GM23338 (cell line): Measurements from ENCODE around the gene CRYBB2. TPM values are rescaled to one million over a fixed set of nuclear protein-coding genes. Genes with fewer than 3 reads are reported as not detected.
"Not testable (repeated sequence)": the region's sequence is repeated elsewhere in the genome, so short reads cannot be mapped to it uniquely, and the experiment has no call there.

Source experiments
- ATAC-seq: fragments of 200-7000 bp; cut with Tn5 transposase; 3 replicates; pipeline ENCODE4 v1.9.1; 2020
- DNase-seq: peaks from one replicate; pipeline ENCODE4 v3.0.0-alpha.2; 2015; ENCODE audit warnings: low spot score
- H2AFZ ChIP-seq: fragments of 200-600 bp; sonication (generic); 2 replicates; pipeline ENCODE4 v1.8.0; 2016; ENCODE audit warnings: antibody characterized with exemption, mild to moderate bottlenecking, moderate library complexity
- H3F3A ChIP-seq: fragments of 200-600 bp; sonication (generic); replicated peaks from 2 replicates; pipeline ENCODE4 v1.8.0; 2017; ENCODE audit warnings: antibody characterized with exemption, mixed run types, low read depth
- H3K27ac ChIP-seq: fragments of 200-600 bp; sonication (generic); 2 replicates; pipeline ENCODE4 v1.6.1; 2016; ENCODE audit warnings: low read depth
- H3K27me3 ChIP-seq: fragments of 200-600 bp; sonication (generic); 2 replicates; pipeline ENCODE4 v1.8.0; 2016; ENCODE audit warnings: mild to moderate bottlenecking, mixed run types, moderate library complexity; ENCODE audit not compliant: insufficient read depth
- H3K36me3 ChIP-seq: fragments of 200-600 bp; sonication (generic); 2 replicates; pipeline ENCODE4 v1.8.0; 2016; ENCODE audit warnings: mild to moderate bottlenecking; ENCODE audit not compliant: insufficient read depth
- H3K4me1 ChIP-seq: fragments of 200-600 bp; sonication (generic); 2 replicates; pipeline ENCODE4 v1.8.0; 2016; ENCODE audit warnings: mild to moderate bottlenecking, moderate library complexity; ENCODE audit not compliant: insufficient read depth
- H3K4me2 ChIP-seq: fragments of 200-600 bp; sonication (generic); 2 replicates; pipeline ENCODE4 v1.7.1; 2017; ENCODE audit warnings: mixed run types
- H3K4me3 ChIP-seq: fragments of 200-600 bp; sonication (generic); 2 replicates; pipeline ENCODE4 v1.6.1; 2016; ENCODE audit warnings: mixed run types
- H3K79me2 ChIP-seq: fragments of 200-600 bp; sonication (generic); replicated peaks from 2 replicates; pipeline ENCODE4 v1.8.0; 2017; ENCODE audit warnings: mild to moderate bottlenecking; ENCODE audit not compliant: insufficient read depth
- H3K9me2 ChIP-seq: fragments of 200-600 bp; sonication (generic); 2 replicates; pipeline ENCODE4 v1.8.0; 2017; ENCODE audit not compliant: insufficient read depth
- H4K20me1 ChIP-seq: fragments of 200-600 bp; sonication (generic); replicated peaks from 2 replicates; pipeline ENCODE4 v1.8.0; 2017; ENCODE audit warnings: mild to moderate bottlenecking; ENCODE audit not compliant: insufficient read depth
- H3K27ac Mint-ChIP-seq: 2 replicates; pipeline ENCODE4 v1.8.0; 2020; ENCODE audit warnings: inconsistent platforms, mild to moderate bottlenecking, moderate library complexity, mixed read lengths
- H3K27me3 Mint-ChIP-seq: 3 replicates; pipeline ENCODE4 v1.8.0; 2022; ENCODE audit warnings: low read depth, mild to moderate bottlenecking, moderate library complexity, mixed read lengths, inconsistent platforms; ENCODE audit not compliant: insufficient read depth, poor library complexity
- H3K36me3 Mint-ChIP-seq: 3 replicates; pipeline ENCODE4 v1.8.0; 2021; ENCODE audit warnings: low read depth, mild to moderate bottlenecking, inconsistent platforms, moderate library complexity, mixed read lengths
- H3K4me1 Mint-ChIP-seq: 3 replicates; pipeline ENCODE4 v1.8.0; 2020; ENCODE audit warnings: mild to moderate bottlenecking, inconsistent platforms, mixed read lengths
- H3K4me3 Mint-ChIP-seq: 3 replicates; pipeline ENCODE4 v1.8.0; 2021; ENCODE audit warnings: moderate library complexity, mild to moderate bottlenecking, inconsistent platforms, mixed read lengths
- H3K9me3 Mint-ChIP-seq: 3 replicates; pipeline ENCODE4 v1.8.0; 2020; ENCODE audit warnings: moderate library complexity, mild to moderate bottlenecking, inconsistent platforms, mixed read lengths
- CREB1 ChIP-seq: fragments of 250-450 bp; sonication (Bioruptor Pico); IDR thresholded peaks from 2 replicates; pipeline ENCODE4 v1.5.0; 2020; ENCODE audit warnings: low read depth, mild to moderate bottlenecking, moderate library complexity
- CTCF ChIP-seq, 2 experiments: fragments of 200-600 bp in 1 of 2; sonication (generic) in 1 of 2; conservative IDR thresholded peaks; 2 replicates each; pipeline versions ENCODE4 v1.5.1 to v1.6.1; 2016 to 2017; ENCODE audit warnings: antibody characterized with exemption in 2 of 2, low read depth in 2 of 2, mild to moderate bottlenecking in 2 of 2, moderate library complexity in 1 of 2
- EZH2 ChIP-seq: fragments of 200-600 bp; sonication (generic); IDR thresholded peaks from one replicate; pipeline ENCODE4 v1.8.0; 2017; ENCODE audit warnings: antibody characterized with exemption, mild to moderate bottlenecking, low read depth; ENCODE audit not compliant: unreplicated experiment
- JUNB ChIP-seq: IDR thresholded peaks from one replicate; pipeline ENCODE4 v1.6.1; 2016; ENCODE audit warnings: antibody characterized with exemption; ENCODE audit not compliant: unreplicated experiment
- NANOG ChIP-seq: IDR thresholded peaks from 2 replicates; pipeline ENCODE4 v1.6.1; 2016; ENCODE audit warnings: antibody characterized with exemption, borderline replicate concordance
- ZNF114 ChIP-seq: fragments of 250-450 bp; sonication (Bioruptor Pico); IDR thresholded peaks from 2 replicates; pipeline ENCODE4 v1.5.0; 2020; ENCODE audit warnings: mild to moderate bottlenecking, moderate library complexity
- ZNF331 ChIP-seq: fragments of 250-450 bp; sonication (Bioruptor Pico); IDR thresholded peaks from 2 replicates; pipeline ENCODE4 v1.5.0; 2020; ENCODE audit warnings: low read depth, mild to moderate bottlenecking, moderate library complexity
- ZNF462 ChIP-seq: fragments of 250-450 bp; sonication (Bioruptor Pico); IDR thresholded peaks from 2 replicates; pipeline ENCODE4 v1.5.0; 2020; ENCODE audit warnings: mild to moderate bottlenecking, moderate library complexity
- polyA plus RNA-seq: library from polyadenylated mRNA; unstranded; fragments of >200 nt; fragmentation: Nextera tagmentation; extraction: Ambion mirVana; gene quantifications from 2 replicates; pipeline ENCODE4 v1.2.1, GENCODE V29; 2016
- total RNA-seq: library from RNA; depleted of rRNA; stranded (reverse); fragments of >200 nt; shearing (Covaris generic); gene quantifications from 2 replicates; pipeline ENCODE4 v1.2.3, GENCODE V29; 2014
- TF ChIP-seq, protein P1 (sequence below): IDR thresholded peaks from 2 replicates; pipeline ENCODE4 v1.6.1; 2016; ENCODE audit warnings: antibody characterized with exemption

CRYBB2 gene
- total and polyA plus RNA-seq, 2 experiments from 2014 or later = 0.26 to 1.0 TPM

DNA sequence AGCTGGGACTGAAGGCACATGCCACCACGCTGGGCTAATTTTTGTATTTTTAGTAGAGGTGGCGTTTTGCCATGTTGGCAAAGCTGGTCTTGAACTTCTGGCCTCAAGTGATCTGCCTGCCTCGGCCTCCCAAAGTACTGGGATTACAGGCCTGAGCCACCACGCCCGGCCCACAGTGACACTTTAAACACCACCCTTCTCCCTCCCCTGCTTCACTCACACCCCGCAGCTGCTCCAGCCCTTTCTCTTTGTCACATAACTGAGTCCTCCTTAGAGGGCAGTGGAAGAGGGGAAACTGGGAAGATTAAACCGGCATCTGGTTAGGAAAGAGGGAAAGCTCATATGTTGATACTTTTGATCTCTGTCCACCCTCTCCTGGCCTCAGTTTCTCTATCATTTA, 14.9 kb upstream of the CRYBB2 start:
- H3K27me3 ChIP-seq, H3K36me3 ChIP-seq, DNase-seq, H3K4me1 Mint-ChIP-seq, H3K9me3 Mint-ChIP-seq, ATAC-seq, H3K79me2 ChIP-seq, H4K20me1 ChIP-seq, H2AFZ ChIP-seq, H3K27ac ChIP-seq, H3K4me2 ChIP-seq, H3K27ac Mint-ChIP-seq, H3K4me3 ChIP-seq, H3F3A ChIP-seq, H3K36me3 Mint-ChIP-seq, H3K27me3 Mint-ChIP-seq, H3K9me2 ChIP-seq, H3K4me1 ChIP-seq, H3K4me3 Mint-ChIP-seq: not testable (repeated sequence)

- Histone ChIP-seq H3K4me1 (no peaks in the 10 kb centered on the region), H3K27me3 (no peaks in the 10 kb centered on the region), H3K9me2 (no peaks in the 10 kb centered on the region), H3K79me2 (no peaks in the 10 kb centered on the region), H3K36me3 (no peaks in the 10 kb centered on the region), H2AFZ (no peak overlapping the region), H3F3A (no peaks in the 10 kb centered on the region), H3K27ac (no peak overlapping the region), H3K4me2 (no peak overlapping the region), H3K4me3 (no peak overlapping the region), H4K20me1 (no peaks in the 10 kb centered on the region)
- no peak for ATAC-seq
- no peaks in the 10 kb centered on the region for H3K4me1 Mint-ChIP-seq
- H3K27me3 Mint-ChIP-seq = peaks cover 2% of the 10 kb centered on the region
- H3K4me3 Mint-ChIP-seq = no peak overlapping the region
- TF ChIP-seq NANOG = no peak
- no peaks in the 10 kb centered on the region for H3K36me3 Mint-ChIP-seq
- no peak overlapping the region for H3K27ac Mint-ChIP-seq
- no peaks in the 10 kb centered on the region for H3K9me3 Mint-ChIP-seq
- no peak for DNase-seq
Measured at GRCh38 chr22:25205847-25206246, 13.6 kb upstream of the CRYBB2 start.

GRCh38 chr22:25206998-25207397, 12.4 kb upstream of the CRYBB2 start:
- no peak overlapping the region for H3K27ac ChIP-seq
- no peaks in the 10 kb centered on the region for H3K36me3 Mint-ChIP-seq
- no peaks in the 10 kb centered on the region for H3K79me2 ChIP-seq
- no peaks in the 10 kb centered on the region for H3K4me1 ChIP-seq
- H3K27me3 Mint-ChIP-seq = peaks cover 2% of the 10 kb centered on the region
- no peaks in the 10 kb centered on the region for H3K4me1 Mint-ChIP-seq
- no peaks in the 10 kb centered on the region for H3K36me3 ChIP-seq
- no peaks in the 10 kb centered on the region for H4K20me1 ChIP-seq
- H3K9me3 Mint-ChIP-seq = no peaks in the 10 kb centered on the region
- ATAC-seq = no peak
- no peak overlapping the region for H2AFZ ChIP-seq
- no peak overlapping the region for H3K4me3 Mint-ChIP-seq
- no peaks in the 10 kb centered on the region for H3K27me3 ChIP-seq
- H3K4me2 ChIP-seq = no peak overlapping the region
- no peak overlapping the region for H3K27ac Mint-ChIP-seq
- no peaks in the 10 kb centered on the region for H3F3A ChIP-seq
- H3K9me2 ChIP-seq = no peaks in the 10 kb centered on the region
- H3K4me3 ChIP-seq = no peak overlapping the region
- DNase-seq = no peak
- TF ChIP-seq ZNF114 (no peak), NANOG (no peak), CTCF (conservative IDR thresholded peaks at IDR 0.05; ENCODE audit: low read depth in 2 of 2) (no peak), ZNF462 (no peak), ZNF331 (CRISPR knock-in tag) (no peak), JUNB (no peak), CREB1 (CRISPR knock-in tag) (no peak), EZH2 (no peak)
- TF ChIP-seq, protein P1, sequence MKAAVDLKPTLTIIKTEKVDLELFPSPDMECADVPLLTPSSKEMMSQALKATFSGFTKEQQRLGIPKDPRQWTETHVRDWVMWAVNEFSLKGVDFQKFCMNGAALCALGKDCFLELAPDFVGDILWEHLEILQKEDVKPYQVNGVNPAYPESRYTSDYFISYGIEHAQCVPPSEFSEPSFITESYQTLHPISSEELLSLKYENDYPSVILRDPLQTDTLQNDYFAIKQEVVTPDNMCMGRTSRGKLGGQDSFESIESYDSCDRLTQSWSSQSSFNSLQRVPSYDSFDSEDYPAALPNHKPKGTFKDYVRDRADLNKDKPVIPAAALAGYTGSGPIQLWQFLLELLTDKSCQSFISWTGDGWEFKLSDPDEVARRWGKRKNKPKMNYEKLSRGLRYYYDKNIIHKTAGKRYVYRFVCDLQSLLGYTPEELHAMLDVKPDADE = no peak
